HG02798 (cell line): ENCODE results near the gene CPT1B.
"Not testable (repeated sequence)": the region's sequence is repeated elsewhere in the genome, so short reads cannot be mapped to it uniquely, and the experiment has no call there.

Experiments used
- ATAC-seq: cut with Tn5 transposase; IDR thresholded peaks from one replicate; pipeline ENCODE4 v1.9.1; 2021; ENCODE audit warnings: mild to moderate bottlenecking; ENCODE audit not compliant: unreplicated experiment, poor library complexity

Gene CPT1B

DNA sequence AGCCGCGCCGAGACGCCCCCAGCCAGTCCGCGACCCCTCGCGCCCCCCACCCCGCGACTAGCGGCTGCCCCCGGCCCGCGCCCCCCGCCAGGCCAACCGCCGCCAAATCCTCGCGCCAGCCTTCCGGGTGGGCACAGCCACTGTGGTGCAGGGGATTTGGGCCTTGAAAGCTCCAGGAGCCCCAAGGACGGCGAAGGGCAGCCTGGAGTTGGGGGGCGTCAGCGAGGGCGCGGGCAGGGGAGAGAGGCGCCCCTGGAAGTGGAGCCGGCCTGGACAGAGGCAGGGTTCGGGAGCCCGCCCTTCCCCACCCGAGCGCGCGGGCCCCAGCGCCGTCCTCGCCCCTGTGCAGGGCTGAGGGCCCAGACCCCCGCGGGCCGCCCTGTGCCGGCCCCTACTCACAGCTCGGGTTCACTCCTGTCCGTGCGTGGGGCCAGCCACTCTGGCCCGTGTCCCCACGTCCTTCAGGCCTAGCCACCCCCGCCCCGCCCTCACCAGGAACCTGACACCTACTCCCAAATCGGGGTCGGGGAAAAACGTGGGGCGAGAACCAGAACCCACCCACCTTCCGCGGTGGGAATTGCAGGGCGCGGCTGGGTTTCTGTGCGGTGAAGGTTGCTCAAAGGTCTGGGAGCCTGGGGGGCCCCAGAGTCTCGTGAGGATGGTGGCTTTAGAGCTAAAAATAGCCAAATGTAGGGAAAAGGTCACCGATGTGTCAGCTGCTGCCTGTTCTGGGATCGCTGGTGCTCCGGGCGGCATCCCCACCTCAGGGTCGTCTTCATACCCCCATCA lies at the start of gene CPT1B:
Gene CPT1B (minus strand): TSS at position 441 of the 789 bp plus-strand sequence. CDS start 512 bp downstream, outside the sequence.
- ATAC-seq = no peak

DNA sequence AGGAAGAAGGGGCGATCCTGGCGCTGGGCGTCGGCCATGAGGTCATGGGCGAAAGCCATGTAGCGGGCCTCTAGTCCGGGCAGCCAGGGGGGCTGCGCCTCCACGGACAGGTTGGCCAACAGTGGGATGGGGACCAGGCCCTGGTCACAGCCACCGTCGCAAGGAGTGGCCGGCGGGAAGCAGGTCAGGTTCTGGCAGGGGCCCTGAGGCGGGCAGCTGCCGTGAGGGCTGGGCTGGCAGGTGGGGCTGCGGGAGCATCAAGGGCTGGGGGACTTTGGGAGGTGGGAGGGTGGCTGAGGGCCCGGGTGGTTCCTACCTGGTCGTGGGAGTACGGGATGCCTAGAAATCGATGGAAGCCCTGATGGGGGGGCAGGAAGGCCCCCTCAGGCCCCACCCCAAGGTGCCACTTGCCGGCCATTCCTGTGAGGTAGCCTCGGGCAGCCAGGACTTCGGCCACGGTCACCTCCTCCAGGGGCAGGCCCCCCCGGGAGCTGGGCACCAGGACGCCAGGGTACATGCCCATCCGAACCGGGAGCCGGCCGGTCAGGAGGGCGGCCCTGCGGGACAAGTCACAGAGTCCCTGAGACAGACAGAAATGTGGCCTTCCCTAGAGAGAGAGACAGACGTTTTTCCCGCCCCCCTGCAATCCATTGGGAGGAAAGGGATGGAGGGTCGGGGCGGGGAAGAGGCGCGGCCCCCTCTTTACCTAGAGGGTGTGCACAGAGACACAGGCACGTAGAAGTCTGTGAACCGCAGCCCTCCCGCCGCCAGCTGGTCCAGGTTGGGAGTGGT lies 48.8 kb upstream of the CPT1B start:
- no peak for ATAC-seq

DNA sequence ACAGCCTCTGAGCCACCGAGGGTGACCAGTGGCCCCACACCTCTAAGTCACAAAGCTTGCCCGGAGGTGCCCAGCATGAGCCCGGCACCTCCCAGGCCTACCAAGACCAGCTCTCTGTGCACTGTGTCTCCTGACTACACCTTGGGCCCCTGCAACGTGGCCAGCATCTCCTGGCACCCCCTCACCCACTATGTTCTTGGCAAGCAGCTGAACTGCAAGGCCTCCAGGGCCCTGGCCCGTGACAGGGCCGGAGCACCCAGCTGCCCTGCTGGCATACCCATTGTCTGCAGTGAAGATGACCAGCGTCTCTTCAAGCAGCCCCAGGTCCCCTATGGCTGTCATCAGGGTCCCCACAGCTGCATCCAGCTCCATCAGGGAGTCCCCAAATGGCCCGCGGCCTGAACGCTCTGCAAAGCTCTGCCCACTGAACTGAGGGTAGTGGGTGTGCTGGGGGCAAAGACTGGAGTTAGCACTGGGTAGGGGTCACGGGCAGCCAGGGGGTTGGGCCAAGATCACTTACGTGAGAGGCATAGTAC lies 48.2 kb upstream of the CPT1B start:
- ATAC-seq = no peak

DNA sequence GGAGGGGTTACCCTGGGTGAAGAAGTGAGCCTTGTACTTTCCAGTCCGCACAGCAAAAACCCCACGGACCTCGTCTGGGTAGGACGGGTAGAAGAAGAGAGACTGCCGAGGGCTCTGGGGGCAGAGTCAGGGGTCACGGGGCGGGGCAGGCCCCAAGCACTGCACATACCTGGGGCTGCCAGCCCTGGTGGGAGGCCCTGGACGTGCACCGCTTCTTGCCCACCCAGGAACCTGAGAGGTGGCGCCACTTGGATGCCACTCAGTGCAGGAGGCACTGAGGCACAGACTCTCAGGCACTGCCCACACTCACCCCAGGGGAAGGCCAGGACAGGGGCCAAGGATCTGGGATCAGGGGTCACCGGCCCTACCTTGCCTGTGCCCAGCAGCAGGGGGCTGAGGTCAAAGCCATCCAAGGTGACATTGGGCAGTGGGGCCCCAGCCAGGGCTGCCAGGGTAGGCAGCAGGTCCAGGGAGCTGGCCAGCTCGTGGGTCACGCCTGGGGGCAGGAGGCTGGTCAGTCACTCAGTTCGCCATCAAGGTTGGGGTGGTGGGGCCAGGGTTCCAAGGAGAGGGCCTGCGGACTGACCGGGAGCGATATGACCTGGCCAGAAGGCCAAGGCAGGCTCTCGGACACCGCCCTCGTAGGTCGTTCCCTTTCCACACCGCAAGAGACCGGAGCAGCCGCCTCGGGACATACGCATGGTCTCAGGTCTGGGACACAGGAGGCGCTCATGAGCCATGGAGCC lies 47.5 kb upstream of the CPT1B start:
- ATAC-seq = no peak

DNA sequence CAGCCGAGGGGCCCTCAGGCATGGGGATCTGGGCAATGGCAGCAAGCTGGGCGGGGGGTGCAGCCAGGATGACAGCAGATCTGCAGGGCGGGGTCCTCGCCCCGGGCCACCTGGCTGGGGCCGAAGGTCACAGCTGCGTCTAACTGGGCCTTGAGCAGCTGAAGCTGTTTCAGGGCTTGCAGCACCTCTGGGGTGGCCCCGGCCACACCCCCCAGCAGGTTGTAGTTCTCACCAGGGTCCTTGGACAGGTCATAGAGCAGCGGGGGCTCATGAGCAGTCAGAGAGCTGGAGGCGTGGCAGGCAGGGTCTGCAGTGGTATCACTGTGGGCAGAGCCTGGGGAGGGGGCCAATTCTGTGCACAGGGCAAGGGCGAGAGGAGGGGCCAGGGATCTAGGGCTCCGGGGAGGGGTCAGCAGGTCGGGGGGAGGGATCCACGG lies 46.9 kb upstream of the CPT1B start:
- ATAC-seq = no peak

DNA sequence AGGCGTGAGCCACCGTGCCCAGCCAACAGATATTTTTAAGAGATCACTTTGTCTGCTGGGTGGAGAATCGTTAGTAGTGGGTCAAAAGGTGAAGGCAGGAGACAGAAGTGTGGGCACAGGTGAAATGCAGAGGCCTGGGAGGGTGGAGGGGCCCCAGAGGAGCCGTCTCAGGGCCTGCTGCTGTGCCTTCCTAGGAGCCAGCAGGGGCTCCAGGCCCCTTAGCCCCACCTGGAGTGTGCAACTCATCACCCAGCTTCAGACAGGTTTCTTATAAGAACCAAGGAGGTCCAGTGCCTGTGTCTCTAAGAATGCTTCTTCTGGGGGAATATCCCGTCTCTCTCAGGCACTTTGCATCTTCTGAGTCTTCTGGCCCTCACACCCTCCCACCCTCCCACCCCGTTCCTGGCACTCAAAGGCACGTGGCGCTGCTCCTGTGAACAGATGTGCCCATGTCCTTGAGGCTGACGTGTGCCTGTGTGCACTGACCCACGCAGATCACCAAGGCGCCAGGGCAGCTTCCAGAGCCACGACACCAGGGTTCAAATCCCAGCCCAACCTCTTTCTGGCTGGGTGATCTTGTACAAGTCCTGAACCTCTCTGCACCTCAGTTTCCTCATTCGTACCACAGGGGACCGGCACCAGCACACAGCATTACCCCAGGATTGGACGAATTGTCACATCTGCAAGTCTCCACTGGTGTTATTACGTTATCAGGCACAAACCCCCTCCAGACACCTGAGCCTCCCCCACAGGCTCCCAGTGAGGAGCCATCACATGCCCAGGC lies 46.3 kb upstream of the CPT1B start:
- no peak for ATAC-seq

DNA sequence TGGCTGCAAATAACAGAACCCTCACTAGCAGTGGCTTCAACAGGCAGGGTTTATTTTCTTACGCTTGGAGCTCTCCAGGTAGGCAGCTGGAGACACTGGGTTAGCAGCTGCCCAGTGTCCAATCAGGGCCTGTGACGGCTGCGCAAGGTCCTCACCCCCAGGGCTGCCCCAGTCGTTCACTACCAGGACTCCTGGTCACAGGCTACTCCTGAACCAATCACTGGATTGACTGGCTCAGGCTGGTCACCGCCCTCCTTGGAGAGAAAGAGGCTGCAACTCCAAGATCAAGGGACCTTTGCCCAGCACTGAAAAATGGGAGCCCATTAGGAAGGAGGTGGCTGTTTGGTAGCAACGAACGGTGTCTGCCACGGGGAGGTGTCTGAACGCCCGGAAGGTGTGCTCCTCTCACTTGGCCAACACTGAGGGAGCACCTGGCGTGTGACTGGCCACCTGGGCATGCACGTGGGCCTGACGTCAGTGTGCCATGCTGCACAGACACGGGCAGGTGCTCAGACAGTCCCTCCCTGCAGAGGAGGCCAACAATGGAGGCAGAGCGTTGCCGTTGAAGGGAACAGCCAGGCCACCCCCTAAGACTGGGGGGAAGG lies 44.6 kb upstream of the CPT1B start:
- ATAC-seq = no peak

DNA sequence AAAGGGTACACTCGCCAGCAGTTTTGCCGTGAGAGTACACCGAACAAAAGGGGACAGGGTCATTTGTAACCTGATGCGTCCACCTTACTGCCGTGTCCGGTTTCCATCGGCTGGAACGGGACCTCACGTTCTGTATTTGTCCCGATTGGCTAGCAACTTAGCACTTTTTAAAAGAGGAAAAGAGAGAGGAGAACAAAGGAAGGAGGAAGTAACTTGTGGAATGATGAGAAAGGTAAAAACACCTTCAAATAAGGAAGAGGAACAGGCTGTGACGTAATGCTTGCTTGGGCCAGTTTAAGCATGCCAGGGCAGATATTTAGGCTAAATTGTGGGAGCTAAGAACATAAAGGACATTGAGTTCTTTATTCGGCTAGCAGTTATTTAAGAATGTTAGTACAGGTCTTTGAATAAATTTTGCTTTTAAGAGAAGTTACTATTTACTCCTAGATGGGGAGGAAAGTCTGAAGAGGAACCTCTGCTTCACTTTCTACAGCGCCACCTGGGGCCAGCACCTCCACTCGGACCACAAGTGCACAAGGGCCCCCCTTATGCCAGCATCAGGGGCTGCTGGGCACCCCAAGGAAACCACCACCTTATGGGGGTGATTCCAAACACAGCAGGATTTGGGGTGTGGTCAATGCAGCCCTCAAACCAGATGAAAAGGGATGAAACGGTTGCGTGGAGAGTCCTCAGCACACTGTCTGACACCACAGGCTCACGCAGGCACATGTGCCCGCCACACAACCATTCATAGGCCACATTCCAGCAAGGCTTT lies 43.9 kb upstream of the CPT1B start:
- ATAC-seq = no peak

DNA sequence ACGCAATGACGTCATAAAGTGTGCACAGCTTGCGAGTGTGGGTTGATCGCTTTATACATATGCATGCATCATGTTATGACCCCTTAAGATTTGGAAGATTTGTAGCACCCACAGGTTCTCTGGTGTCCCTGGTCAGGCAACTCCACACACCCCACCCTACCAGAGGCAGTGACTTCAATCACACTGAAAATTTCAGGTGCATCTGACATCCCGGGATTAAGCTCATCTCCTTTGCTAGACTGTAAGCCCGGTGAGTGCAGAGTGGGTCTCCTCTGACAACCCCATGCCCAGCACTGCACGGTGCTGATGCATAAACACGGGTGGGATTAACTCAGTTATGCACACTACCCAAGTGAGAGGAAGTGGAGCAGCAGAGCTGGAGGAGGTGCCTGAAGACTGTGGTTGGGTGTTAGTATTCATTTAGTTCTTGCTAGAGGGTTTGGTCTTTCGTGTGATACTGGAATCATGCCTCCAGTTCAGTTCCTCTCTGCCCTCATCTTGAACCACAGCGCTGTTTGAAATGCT lies 43.2 kb upstream of the CPT1B start:
- no peak for ATAC-seq

DNA sequence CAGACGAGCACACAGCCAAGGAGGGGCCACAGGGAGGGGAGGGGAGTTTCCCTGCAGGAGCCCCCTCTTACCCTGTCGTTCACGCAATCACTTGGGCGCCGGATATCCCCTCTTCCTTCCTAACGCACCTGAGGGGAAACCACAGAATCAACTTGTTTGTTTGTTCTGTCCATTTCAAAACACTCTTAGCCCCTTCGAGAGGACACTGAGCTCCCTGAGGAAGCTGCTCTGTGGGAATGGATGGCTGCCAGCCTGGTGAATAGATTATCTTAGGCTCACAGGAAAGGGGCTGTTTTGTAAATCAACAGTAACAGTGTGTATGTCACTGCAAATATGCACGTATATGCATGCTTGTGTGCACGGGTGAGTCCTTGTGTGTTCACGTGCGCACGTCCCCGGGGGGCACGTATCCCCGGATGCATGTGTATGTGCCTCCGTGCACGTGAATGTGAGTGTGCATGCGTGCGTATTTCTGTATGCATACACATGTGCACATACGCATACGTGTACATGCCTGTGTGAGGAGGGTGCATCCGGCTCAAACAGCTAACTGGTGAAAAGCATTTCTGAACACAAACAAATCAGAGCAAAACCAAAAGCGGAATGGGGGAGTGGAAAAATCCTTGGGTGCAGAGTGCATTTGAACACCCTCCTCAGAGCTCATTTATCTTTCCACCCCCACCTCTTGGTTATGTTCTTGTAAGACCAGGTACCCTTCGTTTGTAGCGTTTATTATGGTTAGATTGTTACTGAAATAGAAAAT lies 42.5 kb upstream of the CPT1B start:
- ATAC-seq = peak; percentile 71

DNA sequence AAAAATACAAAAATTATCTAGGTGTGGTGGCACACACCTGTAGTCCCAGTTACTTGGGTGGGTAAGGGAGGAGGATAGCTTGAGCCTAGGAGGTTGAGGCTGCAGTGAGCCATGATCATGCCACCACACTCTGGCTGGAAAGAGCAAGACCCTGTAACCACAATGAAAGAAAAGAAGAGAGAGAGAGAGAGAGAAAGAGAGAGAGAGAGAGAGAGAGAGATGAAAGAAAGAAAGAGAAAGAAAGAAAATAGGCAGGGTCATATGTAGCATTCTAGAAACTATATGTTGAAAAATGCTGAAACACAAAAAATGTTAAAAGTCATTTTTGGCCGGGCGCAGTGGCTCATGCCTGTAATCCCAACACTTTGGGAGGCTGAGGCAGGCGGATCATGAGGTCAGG lies 36.1 kb upstream of the CPT1B start:
- not testable (repeated sequence) for ATAC-seq

DNA sequence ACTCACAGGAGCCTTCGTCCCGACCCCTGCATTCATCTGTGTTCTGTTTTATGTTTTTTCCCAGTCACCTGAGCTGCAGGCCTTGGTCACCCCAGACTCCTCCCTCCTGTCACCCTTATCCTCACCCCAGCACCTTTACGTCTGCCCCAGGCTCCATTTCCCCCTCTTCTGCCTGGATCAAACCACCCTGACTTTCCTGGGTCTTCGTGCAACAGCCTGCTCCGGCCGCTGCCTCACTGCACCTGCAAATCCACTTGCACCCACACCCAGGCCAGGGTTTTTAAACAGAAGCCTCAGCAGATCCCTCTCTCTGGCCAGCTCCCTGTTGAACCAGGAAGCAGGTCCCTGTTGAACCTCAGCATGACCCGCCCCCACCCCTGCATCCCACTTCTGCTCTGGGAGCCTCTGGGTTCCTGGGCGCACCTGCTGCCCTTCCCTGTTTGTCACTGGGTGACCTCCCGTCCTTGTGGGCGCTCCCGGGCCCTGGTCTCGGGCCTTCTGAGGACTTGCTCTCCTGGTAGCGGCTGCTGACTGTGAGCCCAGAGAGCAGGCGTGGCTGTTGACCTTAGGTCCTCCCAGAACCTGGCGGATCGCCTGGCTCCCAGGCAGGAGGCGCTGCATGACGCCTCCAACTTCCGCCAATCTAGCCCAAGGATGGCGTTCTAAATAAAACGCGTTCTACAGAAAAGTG lies 35.2 kb upstream of the CPT1B start:
- ATAC-seq = no peak

DNA sequence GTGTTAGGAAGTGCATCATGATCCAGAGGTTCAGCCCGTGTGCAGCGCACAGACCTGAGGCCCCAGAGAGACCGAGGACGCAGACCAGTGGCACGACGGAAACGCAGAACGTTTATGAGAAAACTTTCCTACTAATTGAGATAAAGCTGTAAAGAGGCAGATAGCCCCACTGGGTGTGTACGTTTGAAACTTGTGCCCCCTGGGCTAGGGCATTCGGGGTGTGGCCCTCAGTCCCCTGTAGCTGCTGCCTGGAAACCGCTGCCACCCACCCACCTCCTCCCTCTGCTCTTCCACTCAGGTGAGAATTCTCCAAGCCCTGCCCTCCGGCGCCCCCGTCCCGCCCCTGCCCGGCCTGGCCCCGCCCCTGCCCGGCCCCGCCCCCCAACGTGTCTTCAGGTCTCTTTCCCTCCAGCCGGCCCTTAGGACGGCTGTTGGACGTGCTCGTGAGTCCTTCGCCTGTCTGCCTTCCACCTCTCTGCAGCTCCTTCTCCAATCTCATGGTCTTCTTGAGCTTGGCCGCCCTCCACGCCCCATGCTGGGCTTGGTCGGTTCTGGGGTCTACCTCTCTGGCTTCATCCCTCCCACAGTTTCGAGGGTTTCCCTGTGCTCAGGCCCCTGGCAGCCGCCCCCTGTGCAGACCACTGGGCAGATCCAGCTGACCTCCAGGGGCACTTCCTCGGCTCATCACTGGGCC lies 34.4 kb upstream of the CPT1B start:
- ATAC-seq = no peak

DNA sequence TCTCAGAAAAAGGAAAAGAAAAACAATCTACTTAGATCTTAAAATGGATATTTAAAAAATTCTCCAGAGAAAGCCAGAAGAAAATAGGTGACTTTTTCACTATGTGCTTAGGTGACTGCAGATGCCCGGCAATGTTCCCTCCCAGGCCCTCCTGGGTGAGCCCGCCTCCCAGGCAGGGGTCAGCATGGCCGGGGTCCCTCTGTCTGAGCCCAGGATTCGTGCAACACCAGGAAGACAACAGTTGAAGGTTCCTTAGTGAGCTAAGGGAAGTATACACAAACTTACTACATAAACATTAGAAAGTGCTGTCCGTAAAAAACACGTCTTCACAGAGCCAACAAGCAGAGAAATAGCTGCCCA lies 33.9 kb upstream of the CPT1B start:
- no peak for ATAC-seq

DNA sequence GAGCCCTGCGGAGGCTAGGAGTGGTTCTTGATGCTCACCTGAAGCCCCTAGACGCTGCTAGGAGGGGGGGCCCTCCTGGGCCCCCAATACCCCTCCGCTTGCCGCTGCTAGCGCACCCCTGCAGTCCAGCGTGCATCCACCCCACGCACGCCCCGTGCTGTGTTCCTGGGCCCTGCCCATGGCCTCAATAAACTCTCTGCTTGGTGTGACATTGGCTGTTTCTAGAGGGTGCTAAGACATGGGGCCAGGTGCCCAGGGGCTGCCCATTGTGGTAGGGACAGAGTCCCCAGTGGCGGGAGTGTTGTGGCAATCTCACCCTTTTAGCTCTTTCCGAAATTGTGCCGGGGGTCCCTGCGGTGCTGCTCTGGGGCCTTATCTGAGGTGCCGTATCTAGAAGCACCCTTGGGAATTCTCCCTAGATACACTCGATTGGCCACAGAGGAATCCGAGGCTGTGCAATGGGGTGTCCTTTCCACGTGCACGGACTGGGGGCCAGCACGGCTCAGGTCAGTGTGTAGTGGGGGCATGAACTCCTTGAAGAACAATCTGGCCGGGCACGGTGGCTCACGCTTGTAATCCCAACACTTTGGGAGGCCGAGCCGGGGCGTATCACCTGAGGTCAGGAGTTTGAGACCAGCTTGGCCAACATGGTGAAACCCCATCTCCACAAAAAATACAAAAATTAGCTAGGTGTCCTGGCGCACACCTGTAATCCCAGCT lies 33.3 kb upstream of the CPT1B start:
- no peak for ATAC-seq

DNA sequence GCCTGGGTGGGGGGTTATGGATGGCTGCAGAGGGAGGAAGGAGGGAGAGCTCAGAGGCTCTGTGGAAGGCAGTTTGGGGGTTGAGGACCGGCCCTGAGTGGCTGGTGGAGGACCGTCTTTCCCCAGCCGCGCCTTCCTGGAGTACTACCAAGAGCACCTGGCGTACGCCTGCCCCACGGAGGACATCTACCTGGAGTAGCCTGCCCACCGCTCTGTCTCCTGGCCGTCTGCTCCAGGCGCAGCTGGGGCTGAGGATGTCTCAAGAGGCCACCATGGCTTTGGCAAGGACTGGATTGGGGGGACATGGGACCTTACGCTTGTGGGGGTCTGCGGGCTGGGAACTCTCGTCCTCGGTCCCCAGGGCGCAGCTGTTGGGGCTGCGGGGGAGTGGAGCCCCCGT lies 32.4 kb upstream of the CPT1B start:
- no peak for ATAC-seq
